Activated T-cell treated with anti-CD3 and anti-CD28 coated beads, Interleukin-2, amount 50 U/mL, for 1 hour (primary cell): Measurements from ENCODE around the gene USH1C.

Experiments used
- DNase-seq: peaks from one replicate; pipeline ENCODE4 v3.0.0-alpha.2; 2020

Gene USH1C

GRCh38 chr11:17544181-17544622 lies at the start of gene USH1C:
Gene USH1C, minus strand, starts transcription at chr11:17544416. Its CDS starts 109 bp downstream, at chr11:17544307.
- DNase-seq: peak; percentile 28

GRCh38 chr11:17593466-17594245 lies 49.4 kb upstream of the USH1C start:
- no peak for DNase-seq

GRCh38 chr11:17591293-17591692 lies 47.1 kb upstream of the USH1C start:
- DNase-seq: no peak

GRCh38 chr11:17590463-17590862 lies 46.2 kb upstream of the USH1C start:
- DNase-seq: no peak

GRCh38 chr11:17588721-17589120 lies 44.5 kb upstream of the USH1C start:
- no peak for DNase-seq

GRCh38 chr11:17588166-17588565 lies 44.0 kb upstream of the USH1C start:
- no peak for DNase-seq

- DNase-seq: no peak
Observed at GRCh38 chr11:17585911-17586695, 41.9 kb upstream of the USH1C start.

- DNase-seq: no peak
Observed at GRCh38 chr11:17581732-17582053, 37.5 kb upstream of the USH1C start.

- DNase-seq: no peak
Observed at GRCh38 chr11:17581036-17581731, 37.0 kb upstream of the USH1C start.

GRCh38 chr11:17580271-17580670 lies 36.1 kb upstream of the USH1C start:
- no peak for DNase-seq

GRCh38 chr11:17579451-17579850 lies 35.2 kb upstream of the USH1C start:
- DNase-seq: no peak

- no peak for DNase-seq
Observed at GRCh38 chr11:17578958-17579357, 34.7 kb upstream of the USH1C start.

- DNase-seq: no peak
Observed at GRCh38 chr11:17578296-17578695, 34.1 kb upstream of the USH1C start.

GRCh38 chr11:17575431-17576425 lies 31.5 kb upstream of the USH1C start:
- DNase-seq: no peak

GRCh38 chr11:17574141-17575091 lies 30.2 kb upstream of the USH1C start:
- no peak for DNase-seq

GRCh38 chr11:17573526-17573925 lies 29.3 kb upstream of the USH1C start:
- DNase-seq: no peak

GRCh38 chr11:17572791-17573460 lies 28.7 kb upstream of the USH1C start:
- DNase-seq: no peak

- DNase-seq: no peak
Observed at GRCh38 chr11:17572359-17572690, 28.1 kb upstream of the USH1C start.

GRCh38 chr11:17571431-17572358 lies 27.5 kb upstream of the USH1C start:
- DNase-seq: no peak

- DNase-seq: no peak
Observed at GRCh38 chr11:17570034-17570433, 25.8 kb upstream of the USH1C start.
